GM20431 (cell line): ENCODE data around the gene SAE1.
"Not testable (repeated sequence)": the region's sequence is repeated elsewhere in the genome, so short reads cannot be mapped to it uniquely, and the experiment has no call there.

ENCODE experiments used
- in situ Hi-C: fragments of 300-500 bp; cut with MseI, MboI; formaldehyde crosslinking; loops from one replicate; pipeline ENCODE4 v1.15.0; 2020; ENCODE audit warnings: low sequenced_read_pairs; ENCODE audit not compliant: unreplicated experiment

Gene SAE1

DNA sequence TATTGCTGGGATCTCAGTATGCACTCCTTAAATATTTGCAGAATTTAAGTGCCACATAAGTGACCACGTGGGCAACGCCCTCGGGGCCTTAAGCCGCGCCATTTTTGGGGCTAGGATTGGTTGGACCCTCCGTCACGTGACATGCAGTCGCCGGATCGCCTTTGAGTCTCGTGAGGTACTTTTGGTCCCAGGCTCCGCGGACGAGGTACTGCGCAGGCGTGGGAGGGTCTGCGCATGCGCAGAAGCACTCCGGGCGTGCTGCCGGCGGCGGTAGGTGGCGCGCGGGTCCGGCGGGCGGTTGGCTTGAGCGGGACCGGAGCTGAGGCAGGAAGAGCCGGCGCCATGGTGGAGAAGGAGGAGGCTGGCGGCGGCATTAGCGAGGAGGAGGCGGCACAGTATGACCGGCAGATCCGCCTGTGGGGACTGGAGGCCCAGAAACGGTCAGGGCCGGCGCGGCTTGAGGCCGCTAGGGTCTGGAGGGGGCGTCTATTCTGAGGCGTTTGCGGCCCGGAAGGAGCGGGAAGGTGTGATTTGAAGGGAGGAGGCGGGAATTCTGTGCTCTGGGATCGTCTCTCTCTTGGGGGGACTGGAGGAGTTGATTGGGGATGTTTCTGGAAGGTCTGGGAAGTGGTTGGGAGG lies at the start of gene SAE1:
Gene SAE1, plus strand, starts transcription at position 247 of the 639 bp plus-strand sequence. Its CDS starts 96 bp downstream, at position 343.
- in situ Hi-C loops = no loop called here

DNA sequence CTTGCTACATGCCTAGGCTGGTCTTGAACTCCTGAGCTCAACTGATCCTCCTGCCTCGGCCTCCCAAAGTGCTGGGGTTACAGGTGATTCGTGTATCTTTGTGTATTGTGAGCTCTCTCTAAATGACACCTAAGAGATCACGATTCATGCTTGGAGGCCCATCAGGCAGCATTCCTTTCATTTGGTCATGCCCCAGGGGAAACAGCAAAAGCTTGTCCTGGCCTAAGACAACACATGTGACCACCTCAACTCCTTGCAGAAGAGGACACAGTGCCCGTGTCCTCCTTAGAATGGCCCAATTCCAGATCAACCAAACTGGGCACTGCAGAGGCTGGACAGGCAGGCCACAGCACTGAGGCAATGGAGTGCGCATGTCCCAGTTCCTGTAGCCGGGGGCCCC lies 49.5 kb upstream of the SAE1 start:
- in situ Hi-C loops = no loop called here

DNA sequence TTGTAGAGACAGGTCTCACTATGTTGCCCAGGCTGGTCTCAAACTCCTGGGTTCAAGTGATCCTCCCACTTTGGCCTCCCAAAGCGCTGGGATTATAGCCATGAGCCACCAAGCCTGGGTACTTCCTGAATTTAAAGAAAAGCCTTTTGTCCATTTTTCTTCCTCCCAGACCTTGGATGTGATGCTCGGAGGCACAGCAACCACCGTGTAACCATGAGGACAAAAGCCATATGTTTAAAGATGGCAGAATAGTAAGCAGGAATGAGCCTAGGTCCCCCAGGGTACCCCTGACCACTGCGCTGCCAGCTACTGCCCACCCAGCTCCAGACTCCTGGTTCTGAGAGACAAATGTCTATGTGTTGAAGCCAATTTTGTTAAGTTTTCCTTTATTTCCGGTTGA lies 48.1 kb upstream of the SAE1 start:
- in situ Hi-C loops = no loop called here

DNA sequence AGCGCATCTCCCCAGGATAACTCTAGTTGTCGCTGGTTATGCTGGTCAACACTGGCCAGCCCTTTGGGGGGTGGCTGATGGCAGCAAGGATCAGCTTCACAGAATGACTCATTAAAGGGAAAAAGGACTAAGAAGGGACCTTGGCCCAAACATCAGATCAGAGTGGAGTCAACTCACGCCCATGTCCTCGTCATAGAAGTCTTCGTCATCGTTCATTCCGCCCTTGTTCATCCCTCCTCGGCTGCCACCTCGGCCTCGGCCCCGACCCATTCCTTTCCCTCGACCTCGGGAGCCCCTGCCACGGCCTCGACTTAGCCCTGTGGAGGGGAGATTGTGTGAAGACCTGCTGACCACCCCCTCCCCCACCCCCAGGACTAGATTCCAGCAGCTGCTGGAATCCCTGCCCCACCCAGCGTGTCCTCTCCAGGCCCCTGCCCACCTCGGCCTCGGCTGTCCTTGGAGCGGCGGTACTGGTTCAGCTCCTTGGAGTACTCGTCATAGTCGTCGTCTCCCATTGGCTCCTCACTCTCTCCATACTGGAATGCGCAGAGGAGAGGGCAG lies 45.7 kb upstream of the SAE1 start:
- in situ Hi-C loops = no loop called here

DNA sequence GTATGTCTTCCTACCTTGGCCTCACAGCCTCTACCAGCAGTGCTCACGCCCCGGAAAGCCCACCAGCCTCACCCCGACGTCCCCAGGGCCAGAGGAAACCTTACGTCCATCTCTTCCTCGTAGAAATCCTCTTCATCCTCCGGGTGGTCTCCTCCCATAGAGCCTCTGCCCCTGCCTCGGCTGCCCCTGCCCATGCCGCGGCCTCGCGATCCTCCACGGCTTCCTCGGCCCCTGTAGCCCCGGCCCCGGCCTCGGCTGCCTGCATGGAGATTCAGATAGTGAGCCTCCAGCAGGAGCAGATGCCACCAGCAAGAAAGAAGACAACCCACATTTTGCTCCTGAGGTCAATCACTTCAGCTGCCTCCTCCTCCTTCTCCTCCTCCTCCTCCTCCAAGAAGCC lies 44.4 kb upstream of the SAE1 start:
- in situ Hi-C loops = no loop called here

DNA sequence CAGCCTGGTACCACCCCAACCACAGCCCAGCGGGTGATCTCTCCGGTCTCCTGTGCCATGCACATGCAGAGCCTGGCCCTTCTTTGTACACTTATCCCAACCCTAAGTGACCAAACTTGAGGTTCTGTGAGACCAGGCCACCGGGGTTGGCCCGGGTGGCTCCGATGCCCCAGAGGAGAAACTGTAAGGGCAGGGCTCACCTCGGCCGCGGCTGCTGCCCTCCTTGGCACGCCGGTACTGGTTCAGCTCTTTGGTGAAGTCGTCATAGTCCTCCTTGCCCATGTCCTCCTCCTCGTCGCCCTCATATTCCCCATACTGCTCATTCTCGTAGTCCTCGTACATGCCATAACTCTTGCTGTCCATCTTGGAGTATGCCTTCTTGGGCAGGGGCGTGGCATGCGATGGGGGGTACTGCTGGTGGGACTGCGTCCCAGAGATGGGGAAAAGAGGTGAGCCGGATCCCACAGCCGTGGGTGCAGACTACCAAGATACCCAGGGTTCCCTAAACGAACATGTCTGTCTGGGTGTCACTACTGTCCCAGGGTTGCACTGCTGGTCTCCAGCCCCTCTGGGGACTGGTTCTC lies 40.8 kb upstream of the SAE1 start:
- in situ Hi-C loops = no loop called here

DNA sequence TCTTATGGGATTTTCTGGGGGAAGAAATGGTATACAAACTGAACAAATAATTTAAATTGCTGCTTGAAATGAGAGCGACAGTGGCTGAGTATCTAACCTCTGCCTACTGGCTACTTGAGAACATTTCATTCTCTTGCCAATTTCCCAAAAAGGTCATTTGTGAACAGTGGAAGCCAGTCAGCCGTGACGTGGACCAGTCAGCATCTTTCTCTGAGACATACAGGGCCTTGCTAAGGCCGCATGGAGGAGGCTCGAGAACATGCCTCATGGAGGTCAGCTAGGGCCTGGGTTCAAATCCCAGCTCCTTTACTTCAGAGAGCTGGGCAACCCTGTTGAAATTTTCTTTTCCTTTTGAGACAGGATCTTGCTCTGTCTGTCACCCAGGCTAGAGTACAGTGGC lies 37.4 kb upstream of the SAE1 start:
- in situ Hi-C loops = no loop called here

DNA sequence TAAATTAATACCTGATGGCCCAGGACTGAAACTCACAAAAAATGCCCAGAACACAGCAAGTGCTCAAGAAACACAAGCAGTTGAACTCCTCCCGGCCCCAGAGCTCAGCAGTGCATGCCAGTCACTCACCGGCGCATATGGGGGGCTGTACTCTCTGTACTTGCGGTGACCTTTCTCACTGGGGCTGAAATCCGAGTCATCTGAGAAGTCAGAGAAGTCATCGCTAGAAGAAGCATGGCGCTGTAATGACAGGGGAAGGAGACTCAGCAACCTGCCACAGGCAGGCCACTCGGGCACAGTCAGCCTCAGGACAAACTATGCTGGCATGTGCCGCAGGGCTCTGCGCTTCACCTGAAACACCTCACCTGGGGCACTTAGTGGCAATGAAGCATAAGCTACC lies 36.8 kb upstream of the SAE1 start:
- in situ Hi-C loops = no loop called here

DNA sequence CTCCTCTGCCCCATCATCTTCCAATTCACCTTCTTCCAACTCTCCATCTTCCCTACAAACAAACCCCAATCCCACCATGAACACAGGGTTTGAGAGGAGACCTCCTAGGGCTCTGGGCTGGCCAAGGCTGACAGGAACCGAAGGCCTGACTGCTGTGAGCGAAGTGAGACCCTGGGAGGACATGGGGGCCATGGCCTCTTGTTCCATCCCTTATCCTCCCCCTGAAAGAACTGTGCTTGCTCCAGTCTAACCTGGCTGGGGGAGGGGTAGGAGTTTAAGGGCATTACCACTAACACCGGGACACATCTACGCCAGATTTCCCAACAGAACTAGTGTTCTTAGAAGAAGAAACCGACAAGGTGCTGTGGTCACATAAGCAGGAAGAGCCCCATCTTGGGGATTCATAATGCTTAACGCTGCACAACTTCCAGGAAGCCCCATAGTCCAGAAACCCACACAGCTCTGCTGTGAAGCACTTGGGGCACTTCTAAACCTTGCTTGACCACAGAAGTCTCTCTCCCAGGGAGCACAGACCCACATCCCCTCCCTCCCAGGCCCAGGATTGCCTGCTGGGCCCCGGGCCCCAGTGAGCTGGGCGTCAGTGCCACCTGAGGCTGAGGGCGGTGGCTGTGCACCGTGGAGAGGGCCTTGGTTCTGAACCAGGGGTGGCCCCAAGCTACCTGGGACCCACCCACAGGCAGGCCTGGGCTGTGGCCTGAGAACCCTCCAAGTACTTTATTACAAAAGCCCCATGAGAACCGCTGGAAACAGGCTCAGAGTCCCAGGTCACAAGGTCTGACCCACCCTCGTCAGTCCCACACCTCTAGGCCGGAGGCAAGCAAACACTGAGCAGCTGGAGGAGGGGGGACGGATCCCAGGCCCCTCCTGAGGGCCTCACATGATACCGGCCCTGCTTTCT lies 35.8 kb upstream of the SAE1 start:
- in situ Hi-C loops = no loop called here

DNA sequence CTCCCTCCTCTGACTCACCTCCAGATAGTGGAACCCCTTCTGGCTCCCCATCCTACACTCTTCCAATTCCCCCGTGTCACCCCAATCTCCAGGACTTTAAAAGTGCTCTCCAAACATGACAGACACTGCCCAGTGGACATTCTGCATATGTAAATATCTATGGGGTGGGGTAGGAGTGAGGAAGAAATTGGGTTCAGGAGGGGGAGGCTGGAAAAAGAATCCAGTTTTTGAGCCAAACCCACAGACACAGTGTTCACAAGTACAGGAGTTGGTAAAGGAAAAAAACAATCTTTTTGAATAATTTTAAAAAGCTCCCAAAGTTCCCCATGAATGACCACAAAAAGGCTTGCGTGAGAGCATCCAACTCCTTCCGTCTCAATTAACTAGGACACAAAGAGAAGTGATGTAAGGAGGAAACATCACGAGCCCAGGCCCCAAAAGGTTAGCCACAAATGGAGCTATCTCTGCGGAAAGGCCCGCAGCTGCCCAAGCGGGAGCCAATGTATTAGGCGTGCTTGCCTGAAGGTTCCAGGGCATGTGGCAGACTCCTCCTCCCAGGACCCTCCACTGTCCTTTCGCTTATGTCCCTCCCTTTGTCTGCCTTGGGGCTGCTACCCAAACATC lies 35.0 kb upstream of the SAE1 start:
- in situ Hi-C loops = no loop called here

DNA sequence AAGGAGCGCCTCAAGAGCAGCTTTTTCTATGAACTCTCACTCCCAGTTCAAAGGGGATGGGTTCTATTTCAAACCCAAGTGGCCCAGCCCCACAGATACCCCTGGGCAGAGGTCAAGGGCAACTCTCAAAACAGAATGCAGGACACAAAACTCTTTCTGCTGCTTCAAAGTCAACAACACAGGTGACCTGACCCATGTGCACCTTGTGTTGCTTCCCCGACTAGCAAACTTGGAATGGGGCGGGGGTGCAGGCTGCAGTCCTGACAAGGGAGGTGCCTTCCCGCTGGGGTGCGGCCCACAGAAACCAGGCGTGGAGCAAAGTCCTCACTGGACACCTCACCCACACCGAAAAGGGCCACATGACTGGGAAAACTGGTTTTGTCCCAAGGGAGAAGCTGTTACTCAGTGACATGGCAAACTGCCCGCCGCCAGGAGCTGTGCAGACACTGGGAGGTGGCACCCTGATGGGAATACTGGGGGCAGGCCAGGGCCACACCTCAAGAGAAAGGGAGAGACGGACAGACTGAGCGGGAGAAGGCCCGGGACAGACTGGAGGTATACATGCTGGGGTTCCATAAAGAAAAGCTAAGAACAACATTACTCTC lies 34.4 kb upstream of the SAE1 start:
- in situ Hi-C loops = no loop called here

DNA sequence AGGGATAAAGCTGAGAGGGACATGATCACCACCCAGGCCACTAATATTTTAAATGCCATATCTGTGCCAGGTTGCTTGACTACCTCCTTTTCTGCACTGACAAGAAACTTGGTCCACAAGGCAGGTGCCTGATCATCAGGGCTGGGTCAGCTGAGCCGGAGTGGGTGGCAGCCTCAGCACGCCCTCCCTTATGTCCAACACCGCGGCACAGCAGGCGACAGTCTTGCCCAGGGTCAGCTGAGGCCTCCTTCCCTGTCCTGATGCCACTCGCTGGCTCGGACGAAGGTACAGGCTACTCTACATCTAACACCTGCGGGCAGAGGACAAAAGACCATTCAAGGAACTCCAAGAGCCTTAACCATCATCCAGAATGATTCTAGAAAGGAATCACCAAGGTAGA lies 33.9 kb upstream of the SAE1 start:
- in situ Hi-C loops = no loop called here

DNA sequence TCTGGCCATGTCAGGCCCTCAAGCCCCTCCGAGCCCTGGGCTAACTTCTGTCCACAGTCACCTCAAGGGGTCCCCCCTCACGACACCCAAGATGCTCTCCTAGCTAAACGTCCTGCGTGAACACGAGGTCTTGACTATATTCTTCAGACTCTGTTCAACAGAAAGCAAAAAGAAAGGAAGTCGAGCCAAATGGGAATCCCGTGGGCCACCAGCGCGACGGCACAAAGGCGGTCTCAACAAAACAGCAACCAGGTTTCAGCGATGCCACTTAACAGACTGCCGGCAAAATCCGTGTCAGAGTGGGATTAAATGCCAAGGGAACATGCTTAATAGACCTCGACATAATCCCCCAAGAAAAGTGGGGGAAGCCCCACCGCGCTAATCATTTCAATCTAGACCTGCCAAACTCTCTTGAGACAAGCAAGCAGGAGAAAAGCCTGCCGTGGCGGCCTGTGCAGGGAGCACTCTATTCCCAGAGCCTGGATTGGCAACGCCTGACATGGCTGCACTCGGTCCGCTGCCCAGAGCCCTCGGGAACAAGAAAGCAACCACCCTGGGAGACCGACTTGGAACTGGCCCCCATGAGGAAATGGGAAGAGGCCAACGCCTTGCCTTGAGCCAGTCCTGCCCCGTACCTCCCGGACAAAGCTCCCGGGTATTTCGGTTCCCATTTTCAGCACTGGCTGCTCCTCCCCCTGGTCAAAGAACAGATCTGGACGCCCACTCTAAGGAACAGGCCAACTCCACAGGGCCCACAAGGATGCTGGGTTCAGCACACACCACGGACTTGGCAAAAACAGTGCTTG lies 33.0 kb upstream of the SAE1 start:
- in situ Hi-C loops = no loop called here

DNA sequence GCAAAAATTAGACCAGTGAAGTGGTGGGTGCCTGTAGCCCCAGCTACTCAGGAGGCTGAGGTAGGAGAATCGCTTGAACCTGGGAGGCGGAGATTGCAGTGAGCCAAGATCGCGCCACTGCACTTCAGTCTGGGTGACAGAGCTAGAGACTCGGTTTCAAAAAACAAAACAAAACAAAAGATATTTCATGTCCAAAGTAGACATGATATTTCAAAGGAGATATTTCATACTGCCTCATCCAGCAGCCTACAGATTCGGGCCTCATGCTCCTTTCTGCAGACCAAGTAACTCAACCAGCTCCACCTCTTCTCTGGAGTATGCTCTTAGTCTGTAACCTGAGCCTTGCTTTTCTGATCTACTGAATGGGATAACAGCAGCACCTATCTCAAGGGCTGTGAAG lies 32.0 kb upstream of the SAE1 start:
- in situ Hi-C loops = no loop called here

DNA sequence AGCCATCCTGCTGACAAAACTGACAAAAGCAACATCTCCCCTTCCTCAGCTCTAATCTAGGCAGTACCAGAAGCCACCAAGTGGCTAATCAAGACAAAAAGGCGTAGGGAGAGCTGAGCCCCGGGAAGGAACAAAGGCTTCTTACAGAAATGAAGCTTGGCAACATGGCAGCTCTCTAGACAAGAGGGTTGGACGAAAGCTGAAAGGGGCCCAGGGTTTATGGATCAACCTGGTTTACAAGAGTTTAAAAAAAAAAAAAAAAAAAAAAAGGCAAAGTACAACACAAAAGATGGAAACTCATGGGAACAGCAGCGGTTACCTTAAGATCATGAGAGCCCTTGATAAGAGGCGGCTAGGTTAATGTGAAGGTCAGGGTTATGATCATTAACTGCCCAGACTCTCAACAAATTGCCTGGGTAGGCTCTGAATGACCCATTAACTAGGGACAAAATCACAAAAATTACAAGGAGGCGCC lies 31.0 kb upstream of the SAE1 start:
- in situ Hi-C loops = no loop called here

DNA sequence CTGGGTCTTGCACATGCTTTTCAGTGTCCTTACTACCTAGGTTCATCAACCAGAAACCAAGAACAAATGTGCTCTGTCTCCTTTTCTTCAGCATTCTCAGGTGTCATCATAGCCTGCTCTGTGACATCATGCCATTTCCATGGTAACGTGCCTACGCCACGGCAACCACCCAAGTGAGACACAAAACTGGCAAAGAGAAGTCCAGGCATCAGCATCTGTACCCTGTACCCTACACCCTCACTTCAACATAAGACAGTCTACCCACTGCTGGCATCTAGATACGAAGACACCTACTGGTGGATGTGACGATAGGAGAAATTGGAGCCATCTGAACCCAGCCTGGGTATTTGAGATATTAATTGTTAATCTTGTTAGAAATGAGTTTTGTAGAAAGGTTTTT lies 30.3 kb upstream of the SAE1 start:
- in situ Hi-C loops = no loop called here

DNA sequence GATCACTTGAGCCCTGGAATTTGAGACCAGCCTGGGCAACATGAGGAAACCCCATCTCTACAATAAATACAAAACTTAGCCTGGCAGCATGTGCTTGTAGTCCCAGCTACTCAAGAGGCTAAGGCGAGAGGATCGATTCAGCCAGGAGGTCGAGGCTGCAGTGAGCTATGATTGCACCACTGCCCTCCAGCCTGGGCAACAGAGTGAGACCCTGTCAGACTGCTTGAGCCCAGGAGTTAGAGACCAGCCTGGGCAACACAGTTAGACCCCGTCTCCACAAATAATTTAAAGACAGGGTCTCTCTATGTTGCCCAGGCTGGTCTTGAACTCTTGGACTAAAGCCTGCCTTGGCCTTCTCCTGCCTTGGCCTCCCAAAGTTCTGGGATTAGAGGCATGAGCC lies 29.5 kb upstream of the SAE1 start:
- in situ Hi-C loops = not testable (repeated sequence)

DNA sequence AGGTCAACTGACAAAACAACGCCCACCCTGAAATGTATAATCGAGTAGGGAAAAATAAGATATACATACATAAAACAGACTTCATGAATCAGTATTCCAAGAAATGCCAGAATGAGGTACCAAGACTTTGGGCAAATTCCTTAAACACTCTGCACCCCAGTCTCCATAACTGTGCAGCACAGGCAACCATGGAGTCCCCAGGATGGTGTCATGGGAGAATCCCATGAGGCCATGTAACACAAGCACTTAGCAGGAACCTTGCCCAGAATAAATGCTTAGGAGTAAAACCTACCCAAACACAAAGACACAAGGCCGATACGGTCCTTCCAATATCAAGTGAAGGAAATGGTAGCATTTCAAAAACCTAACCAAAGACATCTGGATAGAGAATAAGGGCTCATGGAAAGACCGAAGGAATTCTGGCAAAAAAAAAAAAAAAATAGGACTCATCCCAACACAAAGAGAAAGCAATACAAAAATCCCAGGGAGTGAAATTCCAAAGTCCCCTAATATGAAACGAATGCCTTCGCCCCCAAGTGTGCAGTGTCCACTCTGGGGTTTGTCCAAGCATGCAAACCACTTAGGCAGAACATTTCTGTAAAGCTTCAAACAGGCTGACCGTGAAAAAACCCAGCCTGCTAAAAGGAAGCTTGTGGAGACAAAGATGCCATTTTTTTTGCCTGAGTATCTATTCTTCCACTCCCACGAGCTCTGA lies 28.1 kb upstream of the SAE1 start:
- in situ Hi-C loops = no loop called here

DNA sequence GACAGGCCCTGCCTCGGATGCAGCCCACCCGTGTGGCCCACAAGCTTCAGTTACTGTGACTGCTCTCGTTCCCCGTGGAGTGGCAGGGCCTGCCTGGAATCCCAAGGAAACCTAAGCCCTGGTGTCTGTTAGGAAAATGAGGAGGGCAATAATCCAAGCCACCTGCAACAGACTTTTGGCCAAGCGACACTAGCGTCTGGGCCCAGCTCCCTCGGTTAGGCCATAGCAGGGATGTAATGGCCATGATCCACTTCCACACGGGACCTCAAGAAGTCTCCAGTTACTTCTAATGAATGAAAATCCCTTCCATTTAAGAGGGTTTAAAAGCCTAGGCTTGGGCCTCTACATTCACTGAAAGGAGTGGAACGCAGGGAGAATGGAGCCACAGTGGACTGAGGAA lies 26.0 kb upstream of the SAE1 start:
- in situ Hi-C loops = no loop called here
